ENCODE data around the gene C1orf159.
A peak's percentile ranks its signal among the peaks of the same experiment; 100 is the strongest.

Gene C1orf159

DNA sequence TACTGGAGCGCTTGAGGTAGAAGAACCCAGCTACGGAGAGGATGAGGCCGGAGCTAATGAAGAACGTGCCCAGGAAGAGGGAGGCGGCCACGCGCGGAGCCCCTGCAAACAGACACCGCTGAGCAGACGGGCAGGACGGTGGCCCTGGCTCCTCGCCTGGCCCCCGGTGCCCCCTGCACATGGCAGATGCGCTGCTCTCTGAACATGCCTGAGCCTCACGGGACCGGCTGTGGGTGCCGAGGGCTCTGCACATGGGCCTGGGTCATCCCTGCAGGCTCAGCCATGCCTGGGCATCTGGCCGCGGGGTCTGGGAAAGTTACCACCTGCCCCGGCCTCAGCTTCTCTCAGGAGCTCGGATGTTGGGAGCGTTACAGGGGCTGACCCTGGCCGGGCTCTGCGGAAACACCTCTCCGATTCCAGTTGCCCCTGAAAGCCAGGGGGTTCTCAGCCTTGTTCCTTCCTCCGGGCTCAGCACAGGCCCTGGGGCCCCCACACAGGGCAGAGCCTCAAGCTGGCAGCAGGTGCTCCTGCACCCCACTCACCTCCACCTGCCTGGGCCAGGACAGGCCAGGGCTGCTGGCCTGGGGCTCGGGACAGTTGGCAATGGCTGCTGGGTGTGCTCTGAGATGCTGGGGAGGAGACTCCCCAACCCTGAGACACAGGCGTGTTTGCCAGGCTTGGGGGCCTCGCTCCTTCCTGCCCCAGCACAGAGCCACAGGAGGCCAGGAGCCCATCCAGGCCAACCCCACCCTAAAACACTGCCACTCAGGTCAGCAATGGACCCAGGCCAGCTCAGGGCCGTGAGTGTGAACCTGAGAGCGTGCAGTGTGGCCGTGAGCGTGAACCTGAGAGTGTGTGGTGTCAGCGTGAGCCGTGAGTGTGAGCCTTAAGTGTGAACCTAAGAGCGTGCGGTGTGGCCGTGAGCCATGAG is 29.7 kb downstream of the C1orf159 start:
- no peak overlapping the region for H3K27ac ChIP-seq
- H3K4me1 ChIP-seq: no peaks in the 10 kb centered on the region
- TF ChIP-seq, protein P1, sequence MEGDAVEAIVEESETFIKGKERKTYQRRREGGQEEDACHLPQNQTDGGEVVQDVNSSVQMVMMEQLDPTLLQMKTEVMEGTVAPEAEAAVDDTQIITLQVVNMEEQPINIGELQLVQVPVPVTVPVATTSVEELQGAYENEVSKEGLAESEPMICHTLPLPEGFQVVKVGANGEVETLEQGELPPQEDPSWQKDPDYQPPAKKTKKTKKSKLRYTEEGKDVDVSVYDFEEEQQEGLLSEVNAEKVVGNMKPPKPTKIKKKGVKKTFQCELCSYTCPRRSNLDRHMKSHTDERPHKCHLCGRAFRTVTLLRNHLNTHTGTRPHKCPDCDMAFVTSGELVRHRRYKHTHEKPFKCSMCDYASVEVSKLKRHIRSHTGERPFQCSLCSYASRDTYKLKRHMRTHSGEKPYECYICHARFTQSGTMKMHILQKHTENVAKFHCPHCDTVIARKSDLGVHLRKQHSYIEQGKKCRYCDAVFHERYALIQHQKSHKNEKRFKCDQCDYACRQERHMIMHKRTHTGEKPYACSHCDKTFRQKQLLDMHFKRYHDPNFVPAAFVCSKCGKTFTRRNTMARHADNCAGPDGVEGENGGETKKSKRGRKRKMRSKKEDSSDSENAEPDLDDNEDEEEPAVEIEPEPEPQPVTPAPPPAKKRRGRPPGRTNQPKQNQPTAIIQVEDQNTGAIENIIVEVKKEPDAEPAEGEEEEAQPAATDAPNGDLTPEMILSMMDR (IDR thresholded peaks at IDR 0.05): no peak
- no peak overlapping the region for H3K4me3 ChIP-seq
- no peaks in the 10 kb centered on the region for H3K9me3 ChIP-seq
- peaks cover 0 to 60% (median 0%) of the 10 kb centered on the region in 3 donors for H3K36me3 ChIP-seq
- H3K27me3 ChIP-seq: no peaks in the 10 kb centered on the region
- intact Hi-C loops (cut with DNase I; ENCODE audit: low total_unique reads): no loop called here
- peak; percentile 16 to 60 for DNase-seq

DNA sequence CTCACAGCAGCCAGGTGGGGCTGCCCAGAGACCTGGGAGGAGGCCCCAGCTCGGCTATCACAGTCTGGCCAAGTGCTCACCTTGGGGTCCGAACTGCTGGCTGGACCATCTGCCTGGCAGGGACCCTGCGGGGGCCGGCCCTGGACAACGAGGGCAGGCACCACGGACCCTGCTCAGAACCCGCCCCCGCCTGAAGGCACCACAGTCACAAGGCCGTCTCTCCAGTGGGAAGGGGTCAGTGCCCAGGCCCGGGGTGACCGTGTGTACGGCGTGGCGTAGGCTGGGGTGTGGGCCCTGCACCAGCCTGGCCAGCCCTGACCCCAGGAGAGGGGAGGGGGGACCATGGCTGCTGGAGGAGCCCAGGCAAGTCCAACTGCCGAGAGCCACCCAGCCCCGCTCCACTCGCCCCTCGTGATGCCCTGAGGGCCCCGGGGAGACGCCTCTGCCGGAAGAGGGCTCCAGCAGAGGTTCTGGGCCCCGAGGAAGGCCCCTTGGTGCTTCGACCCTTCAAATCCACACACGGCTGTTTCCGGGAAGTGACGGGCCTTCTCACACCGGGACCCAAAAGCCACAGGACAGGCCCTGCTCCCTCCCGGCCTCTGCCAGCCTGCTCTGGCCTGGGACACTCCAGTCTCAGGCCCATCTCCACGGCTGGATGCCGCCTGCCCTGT is 30.6 kb downstream of the C1orf159 start:
- Histone ChIP-seq H3K4me1 (peaks cover 0 to 2% (median 2%) of the 10 kb centered on the region in 4 donors), H3K36me3 (peaks cover 0 to 54% (median 0%) of the 10 kb centered on the region in 3 donors), H3K4me3 (no peak overlapping the region), H3K9me3 (no peaks in the 10 kb centered on the region), H3K27ac (no peak overlapping the region), H3K27me3 (no peaks in the 10 kb centered on the region)
- intact Hi-C loops (cut with DNase I; ENCODE audit: low total_unique reads): no loop called here
- DNase-seq: peak; percentile 9 to 64
- TF ChIP-seq, protein P1 (IDR thresholded peaks at IDR 0.05): no peak

DNA sequence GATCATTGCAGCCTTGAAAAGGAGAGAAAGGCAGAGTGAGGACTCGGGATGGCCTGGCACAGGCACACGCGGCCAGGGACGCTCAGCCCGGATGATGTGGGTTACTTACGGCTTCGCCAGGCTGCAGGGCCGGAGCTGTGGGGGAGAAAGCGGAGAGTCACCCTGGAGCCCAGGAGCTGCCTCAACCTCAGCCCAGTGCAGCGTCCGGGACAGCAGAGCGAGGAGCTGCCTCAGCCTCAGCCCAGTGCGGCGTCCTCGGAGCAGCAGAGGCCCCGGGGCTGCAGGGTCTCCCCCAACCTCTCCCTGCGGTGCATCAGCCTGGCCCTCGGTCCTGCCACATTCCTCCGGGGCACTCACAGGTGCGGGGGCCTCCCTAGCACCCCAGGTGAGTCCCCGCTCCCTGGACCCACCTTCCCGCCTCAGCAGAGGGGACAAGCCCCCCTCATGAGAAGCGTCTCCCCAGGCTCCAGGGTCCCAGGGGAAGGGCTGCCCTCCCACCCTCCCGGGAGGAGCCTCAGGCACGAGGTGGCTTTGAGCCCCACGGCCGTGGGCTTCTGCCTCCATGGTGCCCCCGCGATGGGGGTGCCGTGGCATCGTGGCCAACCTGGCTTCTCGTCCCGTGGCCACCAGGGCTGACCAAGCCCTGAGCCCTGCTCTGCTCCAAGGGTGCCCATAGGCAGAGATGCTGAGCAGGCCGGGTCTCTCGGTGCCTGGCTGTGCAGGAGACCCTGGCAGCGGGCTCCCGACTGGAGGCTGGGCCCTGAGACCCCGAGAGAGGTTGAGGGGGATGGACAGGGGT is 31.3 kb downstream of the C1orf159 start:
- peaks cover 0 to 49% (median 0%) of the 10 kb centered on the region in 3 donors for H3K36me3 ChIP-seq
- TF ChIP-seq, protein P1 (IDR thresholded peaks at IDR 0.05): no peak
- H3K27me3 ChIP-seq: no peaks in the 10 kb centered on the region
- no peak overlapping the region for H3K4me3 ChIP-seq
- no peaks in the 10 kb centered on the region for H3K9me3 ChIP-seq
- H3K4me1 ChIP-seq: peaks cover 0 to 9% (median 9%) of the 10 kb centered on the region in 4 donors
- no peak overlapping the region for H3K27ac ChIP-seq
- intact Hi-C loops (cut with DNase I; ENCODE audit: low total_unique reads): no loop called here
- peak; percentile 12 to 64 for DNase-seq

DNA sequence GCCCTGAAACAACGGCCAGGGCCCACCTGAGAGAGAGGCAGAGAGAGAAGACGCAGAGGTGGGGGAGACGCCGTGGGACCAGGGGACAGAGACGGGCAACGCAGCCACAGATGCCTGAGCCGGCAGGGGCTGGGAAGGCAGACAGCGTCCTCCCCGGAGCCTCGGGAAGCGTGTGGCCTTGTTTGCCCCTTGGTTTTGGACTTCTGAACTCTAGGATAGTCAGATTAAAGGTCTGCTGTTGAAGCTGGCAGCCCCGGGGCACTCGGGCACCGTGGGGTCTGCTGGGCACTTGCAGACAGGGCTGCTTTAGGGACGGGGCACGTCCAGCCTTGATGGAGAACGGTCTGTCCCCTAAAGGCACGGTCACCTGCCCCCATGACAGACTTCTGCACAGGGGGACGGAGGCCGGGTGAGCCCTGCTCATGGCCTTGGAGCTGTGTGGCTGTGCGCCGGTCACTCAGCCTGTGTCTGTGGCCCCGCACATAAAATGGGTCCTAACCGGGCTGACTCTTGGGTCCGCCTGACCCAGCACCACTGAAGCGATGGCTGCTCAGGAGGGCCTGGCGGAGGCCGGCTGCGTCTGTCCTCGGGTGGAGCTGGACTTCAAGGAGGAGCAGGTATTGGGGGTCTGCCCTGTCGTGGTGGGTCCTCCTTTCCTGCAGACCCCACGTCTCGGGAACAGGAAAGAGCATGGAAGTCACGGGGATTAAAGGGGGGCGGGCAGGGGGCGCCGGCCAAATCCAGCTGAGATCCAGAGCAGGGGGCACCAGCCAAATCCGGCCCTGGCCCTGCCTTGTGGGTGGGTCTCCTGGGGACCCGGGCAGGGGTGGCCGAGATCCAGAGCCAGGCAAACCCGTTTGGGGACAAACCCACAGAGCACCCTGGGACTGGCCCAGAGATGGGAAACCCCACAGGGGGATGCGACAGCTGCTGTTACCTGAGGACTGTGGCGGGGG is 32.2 kb downstream of the C1orf159 start:
- Histone ChIP-seq H3K27ac (no peak overlapping the region), H3K4me1 (peaks cover 0 to 13% (median 13%) of the 10 kb centered on the region in 4 donors), H3K27me3 (peaks cover 0 to 3% of the 10 kb centered on the region in 2 donors), H3K36me3 (peaks cover 0 to 49% (median 0%) of the 10 kb centered on the region in 3 donors), H3K9me3 (no peaks in the 10 kb centered on the region), H3K4me3 (no peak overlapping the region)
- intact Hi-C loops (cut with DNase I; ENCODE audit: low total_unique reads): no loop called here
- TF ChIP-seq, protein P1 (IDR thresholded peaks at IDR 0.05): no peak
- DNase-seq: peak; percentile 17 to 59

Data from tibial artery (tissue), 4 donors.